GM18909 (cell line): ENCODE measurements around the gene HDAC4.

Experiments used
- ATAC-seq: cut with Tn5 transposase; IDR thresholded peaks from one replicate; pipeline ENCODE4 v1.9.1; 2021; ENCODE audit warnings: mild to moderate bottlenecking; ENCODE audit not compliant: unreplicated experiment, poor library complexity

HDAC4 gene

DNA sequence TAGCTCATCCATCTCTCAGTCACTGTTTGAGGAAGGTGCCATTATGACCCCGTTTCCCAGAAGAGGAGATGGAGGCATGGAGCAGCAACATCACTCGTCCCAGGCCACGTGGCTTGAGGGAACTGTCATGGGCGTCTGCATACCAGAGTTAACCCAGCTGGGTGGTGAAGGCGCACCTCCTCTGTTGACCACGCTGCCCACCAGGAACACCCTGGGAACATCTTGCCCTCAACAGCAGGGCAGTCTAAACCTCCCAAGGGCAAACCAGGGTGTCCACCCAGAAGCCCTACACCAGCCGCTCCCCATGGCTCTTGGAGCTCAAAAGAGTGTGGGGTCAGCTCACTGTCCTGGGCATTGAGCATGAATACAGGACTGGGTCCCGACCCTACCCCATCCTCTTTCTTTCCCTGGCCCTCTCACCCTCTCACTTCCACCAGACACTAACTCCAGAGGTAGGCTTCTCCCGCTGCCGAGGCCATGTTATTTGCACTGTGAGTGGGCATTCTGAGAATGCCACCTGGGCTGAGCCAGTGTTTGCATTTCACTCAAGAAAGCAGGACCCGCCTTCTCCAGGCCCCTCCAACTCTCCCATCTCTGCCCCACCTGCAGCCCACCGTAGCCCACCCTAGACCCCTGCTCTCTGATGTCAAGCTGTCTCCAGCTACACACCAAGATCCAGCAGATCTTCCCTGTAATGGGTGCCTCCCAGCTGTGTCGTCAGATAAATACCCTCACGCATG, 259.6 kb downstream of the HDAC4 start:
- ATAC-seq = no peak

GRCh38 chr2:239140346-239141020, 260.3 kb downstream of the HDAC4 start:
- ATAC-seq = no peak

DNA sequence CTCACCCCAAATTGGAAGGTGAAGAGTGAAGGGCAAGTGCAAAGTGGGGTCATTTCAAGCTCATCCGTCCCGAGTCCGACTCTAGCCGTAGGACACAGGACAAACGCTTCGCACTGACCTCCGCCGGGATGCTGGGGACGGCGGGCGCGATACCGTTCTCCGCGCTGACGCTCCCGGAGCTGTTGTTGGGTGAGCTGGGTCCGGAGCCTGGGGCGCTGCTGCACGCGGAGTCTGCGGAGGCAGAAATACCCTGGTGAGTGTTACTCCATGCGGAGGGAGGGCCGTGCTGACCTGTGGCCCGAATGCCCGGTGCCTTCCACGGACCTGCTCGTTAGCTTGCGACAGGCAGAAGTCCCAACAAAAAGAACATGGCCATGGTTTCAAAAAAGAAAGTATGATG, 261.3 kb downstream of the HDAC4 start:
- ATAC-seq = no peak

GRCh38 chr2:239139101-239139500, 261.7 kb downstream of the HDAC4 start:
- ATAC-seq = no peak

DNA sequence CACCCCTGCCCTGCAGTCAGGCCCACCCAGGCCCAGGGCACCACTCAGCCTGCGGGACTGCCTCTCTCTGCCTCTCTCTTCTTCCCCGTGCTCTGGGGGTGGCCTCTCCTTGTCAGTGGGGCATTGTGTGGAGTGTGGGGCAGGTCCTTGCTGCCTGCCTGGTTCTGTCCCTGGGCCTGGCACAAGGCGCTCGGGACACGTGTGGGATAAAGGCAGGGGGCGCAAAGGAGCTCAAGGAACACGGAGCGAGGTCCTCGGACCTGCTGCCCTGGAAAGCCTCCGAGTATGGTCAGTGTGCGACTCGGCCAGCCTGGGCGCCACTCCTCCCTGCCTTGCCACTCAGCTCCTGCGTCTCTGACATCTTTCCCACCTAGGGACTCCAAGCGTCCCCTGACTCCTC, 262.2 kb downstream of the HDAC4 start:
- ATAC-seq = no peak

DNA sequence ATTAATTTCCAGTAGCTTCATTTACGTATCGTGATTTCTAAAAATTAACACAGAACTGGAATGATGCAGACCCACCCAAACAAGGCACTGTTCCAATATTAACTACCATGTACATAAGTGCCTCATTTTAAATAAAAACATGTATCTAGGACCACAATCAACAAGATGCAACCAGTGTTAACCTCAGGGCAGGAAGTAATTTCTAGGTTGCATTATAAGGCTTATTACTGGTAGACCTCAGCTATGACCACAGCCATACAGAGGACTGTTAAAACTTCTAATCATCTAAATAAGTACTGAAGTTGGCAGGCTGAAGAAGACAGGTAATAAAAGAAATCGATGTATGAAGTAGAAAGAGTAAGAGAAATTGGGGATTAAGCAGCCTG, 262.9 kb downstream of the HDAC4 start:
- no peak for ATAC-seq

- ATAC-seq = no peak
Measured at GRCh38 chr2:239137165-239137897, 263.5 kb downstream of the HDAC4 start.

DNA sequence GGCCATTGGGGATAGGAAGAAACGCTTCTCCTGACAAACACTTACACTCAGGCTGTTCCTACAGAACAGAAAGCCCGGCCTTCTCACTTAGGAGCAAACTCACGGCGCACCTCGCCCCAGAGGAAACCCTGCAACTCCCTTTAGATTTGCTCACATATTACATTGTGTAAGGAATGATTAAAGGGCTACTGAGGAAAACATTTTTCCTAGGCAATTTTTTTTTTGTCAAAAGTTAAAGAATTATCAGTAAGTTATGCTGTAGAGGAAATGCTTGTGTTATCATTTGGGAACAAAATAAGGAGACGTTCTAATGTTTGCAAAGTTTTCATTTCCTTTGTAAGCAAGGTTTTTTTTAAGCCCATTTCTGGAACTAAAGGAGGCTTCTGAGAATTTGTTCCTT, 264.1 kb downstream of the HDAC4 start:
- ATAC-seq = no peak

- no peak for ATAC-seq
Measured at GRCh38 chr2:239136203-239136602, 264.6 kb downstream of the HDAC4 start.

GRCh38 chr2:239135531-239135930, 265.3 kb downstream of the HDAC4 start:
- ATAC-seq = no peak

DNA sequence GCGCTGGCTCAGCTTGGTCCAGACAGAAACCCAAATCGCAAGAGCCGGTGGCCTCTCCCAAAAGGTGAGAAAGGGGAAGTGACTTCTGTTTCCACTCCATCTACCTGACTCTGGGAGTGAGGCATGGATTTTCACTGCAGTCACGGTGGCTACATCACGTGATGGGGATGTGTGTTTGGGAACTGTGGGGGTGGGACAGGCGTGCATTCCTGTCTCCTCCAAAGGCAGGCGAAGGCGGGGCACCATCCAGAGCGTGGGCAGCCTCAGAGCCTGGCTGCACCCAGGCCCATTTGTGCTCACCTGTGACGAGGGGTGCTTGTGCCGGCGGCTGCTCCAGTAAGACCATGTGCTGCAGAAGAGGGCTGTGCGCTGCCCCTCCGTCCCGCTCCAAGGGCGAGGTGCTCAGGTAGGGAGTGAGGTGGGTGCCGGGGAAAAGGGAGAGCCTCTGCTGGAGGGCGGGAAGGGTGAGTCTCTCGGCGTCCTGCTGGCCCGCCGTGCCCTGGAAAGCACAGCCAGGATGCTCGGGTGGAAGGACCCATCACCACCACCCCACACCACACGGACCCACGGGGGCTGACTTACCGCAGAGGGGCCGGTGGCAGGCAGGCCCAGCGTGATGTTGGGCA, 266.8 kb downstream of the HDAC4 start:
- ATAC-seq = no peak

- no peak for ATAC-seq
Measured at GRCh38 chr2:239132786-239133185, 268.0 kb downstream of the HDAC4 start.

GRCh38 chr2:239132156-239132709, 268.6 kb downstream of the HDAC4 start:
- no peak for ATAC-seq

DNA sequence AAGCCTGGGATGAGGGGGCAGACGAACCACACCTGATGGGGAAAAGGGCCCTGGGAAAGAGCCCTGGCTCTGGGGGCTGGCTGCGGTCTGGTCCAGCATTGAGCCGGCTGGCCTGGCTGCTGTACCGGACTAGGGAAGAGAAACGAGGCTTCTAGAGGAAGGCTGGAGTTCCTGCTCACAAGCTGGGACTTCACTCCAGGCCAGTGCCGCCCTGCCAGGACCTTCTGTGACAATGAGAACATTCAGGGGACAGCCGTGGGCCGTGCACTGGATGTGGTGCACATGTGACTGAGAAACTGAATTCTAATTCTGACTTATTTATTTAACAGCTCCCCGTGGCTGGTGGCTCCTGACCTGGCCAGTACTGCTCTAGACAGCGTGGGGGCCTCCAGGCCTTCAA, 269.3 kb downstream of the HDAC4 start:
- no peak for ATAC-seq

GRCh38 chr2:239130786-239131325, 270.0 kb downstream of the HDAC4 start:
- ATAC-seq = no peak

GRCh38 chr2:239130041-239130440, 270.8 kb downstream of the HDAC4 start:
- no peak for ATAC-seq

- ATAC-seq = no peak
Measured at GRCh38 chr2:239129147-239129920, 271.5 kb downstream of the HDAC4 start.

DNA sequence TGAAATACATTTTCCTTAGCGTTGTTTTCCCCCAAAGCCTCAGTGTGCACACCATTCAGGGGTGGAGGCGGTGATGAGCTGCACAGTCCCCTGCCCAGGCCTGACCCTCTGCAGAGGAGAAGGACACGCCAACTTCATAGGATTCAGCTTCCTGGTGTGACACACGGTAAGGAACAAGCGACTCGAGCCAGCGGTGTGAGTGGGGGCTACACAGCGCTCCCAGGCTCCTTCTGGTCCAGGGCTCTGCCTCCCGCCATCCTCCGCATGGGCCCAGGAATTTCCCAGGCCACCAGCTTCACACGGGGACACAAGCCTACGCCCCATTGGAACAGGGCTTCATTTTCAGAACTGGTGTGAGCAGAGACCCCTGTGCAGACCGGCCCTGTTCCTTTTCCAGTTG, 272.1 kb downstream of the HDAC4 start:
- ATAC-seq = no peak

DNA sequence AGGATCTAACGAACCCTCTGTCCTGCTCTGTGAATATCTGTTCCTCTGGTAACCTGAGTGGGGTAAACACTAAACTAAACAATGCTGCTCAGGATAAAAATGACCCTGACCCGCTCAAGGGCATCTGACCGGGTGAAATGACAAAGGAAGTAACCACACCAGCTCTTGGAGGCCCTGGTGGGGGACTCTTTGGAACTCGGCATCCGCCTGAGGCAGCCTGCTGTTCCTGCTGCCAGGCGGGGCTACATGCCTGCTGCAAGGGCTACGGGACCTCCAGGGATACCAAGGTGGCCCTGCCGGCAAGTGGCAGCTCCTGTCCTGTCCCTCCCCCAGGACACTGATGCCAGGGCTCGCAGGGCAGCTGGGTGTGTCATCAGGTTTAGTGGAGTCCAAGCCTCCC, 273.3 kb downstream of the HDAC4 start:
- ATAC-seq = no peak
